SK-MEL-5 (cell line): ENCODE measurements around the gene NR1I2. TPM values are rescaled to one million over a fixed set of nuclear protein-coding genes. Genes with fewer than 3 reads are reported as not detected.

ENCODE experiments used
- DNase-seq: peaks from one replicate; pipeline ENCODE4 v3.0.0-alpha.2; 2016; ENCODE audit warnings: low read depth, low spot score
- in situ Hi-C: cut with HindIII; loops from 2 replicates; pipeline ENCODE4 v1.10.0; 2016; ENCODE audit warnings: low sequenced_read_pairs, high pct_unique_total_duplicates, low pct_unique_long_range_greater_than_20kb
- total RNA-seq: library from RNA; depleted of rRNA; stranded (reverse); fragments of >200 nt; shearing (Covaris generic); gene quantifications from 2 replicates; pipeline ENCODE4 v1.2.3, GENCODE V29; 2014

The NR1I2 gene
- total RNA-seq, 1 experiment from 2014 or later: not detected

- no peak for DNase-seq
- in situ Hi-C loops: no loop called here
Observed at GRCh38 chr3:119774444-119774843, 7.5 kb upstream of the NR1I2 start.

GRCh38 chr3:119776304-119776703, 5.6 kb upstream of the NR1I2 start:
- no peak for DNase-seq
- in situ Hi-C loops: no loop called here

GRCh38 chr3:119778176-119778575, 3.7 kb upstream of the NR1I2 start:
- in situ Hi-C loops: no loop called here

DNA sequence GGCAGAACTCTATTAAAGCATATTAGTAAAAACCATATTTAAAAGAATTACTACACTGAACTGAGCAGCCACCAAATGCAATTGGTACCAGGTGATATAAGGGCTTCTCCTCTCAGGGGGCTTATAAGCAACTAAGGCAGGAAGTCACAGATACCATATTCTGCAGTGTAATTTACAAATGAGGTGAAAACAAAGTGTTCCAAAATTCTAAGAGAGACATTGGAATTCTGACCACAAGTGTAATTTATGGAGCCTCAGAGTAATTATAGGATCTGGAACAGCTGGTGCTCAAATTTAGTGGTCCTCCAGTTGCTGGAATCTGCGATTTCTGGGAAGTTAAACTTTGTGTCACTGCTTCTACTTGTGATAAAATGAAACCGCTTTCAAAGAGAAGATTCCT, 3.1 kb upstream of the NR1I2 start:
- DNase-seq: no peak
- in situ Hi-C loops: no loop called here

More at GRCh38 chr3:119778176-119778575, 3.7 kb upstream of the NR1I2 start:
- no peak for DNase-seq

- no peak for DNase-seq
- in situ Hi-C loops: no loop called here
Observed at GRCh38 chr3:119779731-119780383, 2.0 kb upstream of the NR1I2 start.

- no peak for DNase-seq
- in situ Hi-C loops: no loop called here
Observed at GRCh38 chr3:119782460-119782859, 559 bp downstream of the NR1I2 start.

GRCh38 chr3:119783255-119783654, 1.4 kb downstream of the NR1I2 start:
- in situ Hi-C loops: no loop called here
- DNase-seq: no peak

DNA sequence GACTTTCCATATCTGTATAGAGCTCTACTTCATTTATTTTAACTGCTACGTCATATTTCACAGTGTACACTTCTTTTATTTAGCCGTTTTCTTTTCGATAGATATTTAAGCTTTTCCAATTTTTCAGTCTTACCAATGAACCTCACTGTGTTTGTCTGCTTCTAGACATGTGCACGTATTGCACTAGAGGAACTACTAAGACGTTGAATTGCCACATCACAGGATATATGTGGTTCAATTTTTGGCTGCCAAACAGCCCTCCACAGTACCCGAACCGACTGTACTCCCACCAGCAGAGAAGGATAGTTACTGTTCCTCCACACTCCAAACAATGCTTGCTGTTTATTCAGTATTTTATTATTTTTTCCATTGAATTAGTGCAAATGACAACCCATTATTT, 2.0 kb downstream of the NR1I2 start:
- in situ Hi-C loops: no loop called here
- DNase-seq: no peak

GRCh38 chr3:119786409-119786808, 4.5 kb downstream of the NR1I2 start:
- DNase-seq: peak; percentile 49
- in situ Hi-C loops: no loop called here

GRCh38 chr3:119790369-119790768, 8.5 kb downstream of the NR1I2 start:
- in situ Hi-C loops: no loop called here
- DNase-seq: no peak

- DNase-seq: no peak
- in situ Hi-C loops: no loop called here
Observed at GRCh38 chr3:119792270-119792669, 10.4 kb downstream of the NR1I2 start.

DNA sequence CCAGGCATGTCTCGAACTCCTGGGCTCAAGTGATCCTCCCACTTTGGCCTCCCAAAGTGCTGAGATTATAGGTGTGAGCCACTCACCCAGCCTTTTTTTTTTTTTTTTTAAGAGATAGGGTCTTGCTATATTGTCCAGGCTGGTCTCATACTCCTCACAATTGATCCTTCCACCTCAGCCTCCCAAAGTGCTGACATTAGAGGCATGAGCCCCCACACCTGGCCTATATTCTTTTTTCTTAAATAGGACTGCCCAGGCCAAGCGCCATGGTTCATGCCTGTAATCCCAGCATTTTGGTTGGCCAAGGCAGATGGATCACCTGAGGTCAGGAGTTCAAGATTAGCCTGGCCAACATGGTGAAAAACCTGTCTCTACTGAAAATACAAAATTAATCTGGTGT, 12.5 kb downstream of the NR1I2 start:
- in situ Hi-C loops: no loop called here
- no peak for DNase-seq

DNA sequence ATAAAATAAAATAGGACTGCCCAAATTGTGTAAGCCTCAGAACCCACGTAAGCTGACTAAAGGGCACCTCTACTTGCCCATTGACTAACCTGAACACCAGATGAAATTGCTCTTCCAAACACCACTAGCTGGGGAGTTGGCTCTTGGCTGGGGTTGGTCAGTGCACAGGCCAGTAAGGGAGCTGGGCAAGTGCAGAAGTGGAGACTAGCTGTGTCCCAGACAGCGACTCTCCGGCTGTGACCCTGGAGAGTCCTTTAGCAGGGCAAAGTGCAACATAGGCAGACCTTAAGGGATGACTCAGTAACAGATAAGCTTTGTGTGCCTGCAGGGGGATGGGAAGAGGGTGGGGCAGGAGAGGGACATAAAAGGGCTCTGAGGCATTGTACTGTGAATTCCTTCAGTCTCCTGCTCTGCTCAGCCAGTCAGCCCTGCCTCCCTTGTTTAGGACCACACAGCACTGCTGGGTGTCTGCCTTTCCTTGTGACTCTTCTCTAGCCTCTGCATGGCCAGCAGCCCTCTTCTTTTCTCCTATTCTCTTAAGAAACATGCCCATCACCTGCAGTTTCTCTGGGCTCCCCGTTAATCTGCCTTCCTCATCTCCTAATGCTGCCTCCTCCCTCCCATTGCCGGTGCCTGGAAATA, 13.2 kb downstream of the NR1I2 start:
- in situ Hi-C loops: no loop called here
- peak; percentile 15 for DNase-seq

- DNase-seq: no peak
- in situ Hi-C loops: no loop called here
Observed at GRCh38 chr3:119795849-119796248, 13.9 kb downstream of the NR1I2 start.

DNA sequence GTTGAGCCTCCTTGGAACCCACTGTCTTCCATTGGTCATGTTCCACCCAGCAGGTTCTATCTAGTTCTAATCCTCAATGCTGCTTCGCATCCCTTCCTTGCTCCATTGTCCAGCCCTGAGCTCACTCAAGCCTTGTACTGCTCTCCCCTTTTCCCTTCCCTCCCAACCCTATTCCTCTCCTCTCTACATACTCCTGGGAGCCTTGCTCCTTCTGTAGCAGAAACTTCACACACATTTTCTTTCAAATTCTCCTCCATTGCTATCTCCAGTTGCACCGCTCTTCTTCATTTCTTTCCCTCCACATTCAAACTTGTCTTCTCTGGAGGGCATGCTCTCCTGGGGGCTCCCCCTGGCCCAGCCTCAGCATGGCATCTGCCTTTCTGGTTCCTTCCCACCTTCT, 14.5 kb downstream of the NR1I2 start:
- in situ Hi-C loops: no loop called here
- DNase-seq: no peak

GRCh38 chr3:119796785-119797184, 14.9 kb downstream of the NR1I2 start:
- no peak for DNase-seq
- in situ Hi-C loops: no loop called here

DNA sequence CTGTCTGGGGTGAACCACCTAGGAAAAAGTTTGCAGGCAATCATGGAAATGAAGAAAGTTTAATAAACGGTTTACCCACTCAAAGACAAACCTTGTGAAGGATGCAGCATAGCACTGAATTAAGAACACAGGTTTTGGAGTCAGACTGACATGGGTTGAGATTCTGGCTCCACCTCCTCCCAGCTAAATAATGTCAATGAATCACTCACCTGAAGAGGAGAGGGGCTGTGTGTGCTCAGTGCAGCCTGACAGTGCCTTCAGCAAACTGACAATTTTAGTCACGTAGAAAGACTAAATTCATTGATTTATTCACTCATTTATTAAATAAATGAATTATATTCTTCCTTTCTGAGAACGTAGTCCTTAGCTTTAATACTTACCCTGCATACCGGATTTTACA, 18.9 kb downstream of the NR1I2 start:
- in situ Hi-C loops: no loop called here
- no peak for DNase-seq

DNA sequence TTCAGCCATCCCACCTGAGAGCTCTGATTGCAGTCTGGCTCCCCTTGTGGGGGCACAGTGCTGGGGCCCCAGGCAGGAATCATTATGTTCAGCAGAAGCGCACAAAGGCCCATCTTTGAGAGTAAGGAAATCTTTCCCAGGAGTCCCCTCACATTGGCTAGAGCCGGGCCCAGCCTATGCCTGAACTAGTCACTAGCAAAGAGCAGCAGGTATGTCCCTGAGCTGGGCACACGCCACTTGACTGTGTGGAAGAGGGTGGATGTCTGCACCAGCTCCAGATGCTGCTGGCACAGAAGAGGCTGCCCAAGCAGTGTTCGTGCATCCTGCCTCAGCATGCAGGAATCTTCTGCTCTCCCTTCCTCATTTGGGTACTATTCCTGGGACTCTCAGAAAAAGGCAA, 26.3 kb downstream of the NR1I2 start:
- in situ Hi-C loops: no loop called here
- DNase-seq: no peak

DNA sequence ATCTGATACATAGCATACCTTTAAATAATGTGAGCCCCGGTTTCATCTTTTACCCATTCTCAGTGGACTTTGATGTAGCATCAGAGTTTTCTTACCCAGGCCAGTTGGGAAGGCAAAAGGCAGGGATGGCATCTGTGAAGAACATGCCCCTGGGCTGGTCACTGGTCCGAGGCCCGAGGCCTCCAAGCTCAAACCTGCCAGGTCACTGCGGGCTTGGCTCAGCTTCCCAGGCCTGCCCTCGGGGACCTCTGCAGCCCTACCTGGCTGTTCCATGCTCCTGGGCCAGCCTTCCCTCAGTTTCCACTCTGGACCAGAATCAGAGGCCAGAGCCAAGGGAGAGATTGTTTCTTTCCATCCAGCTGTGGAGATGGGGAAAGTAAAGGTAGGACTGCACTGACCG, 26.9 kb downstream of the NR1I2 start:
- DNase-seq: no peak
- in situ Hi-C loops: no loop called here
